Activated naive CD4-positive, alpha-beta T cell treated with anti-CD3 and anti-CD28 coated beads for 36 hours (primary cell): ENCODE data around the gene NDFIP1. TPM values are rescaled to one million over a fixed set of nuclear protein-coding genes. Genes with fewer than 3 reads are reported as not detected.

ENCODE experiments used
- CTCF ChIA-PET: fragments of 350-600 bp; sonication (Branson Sonifier 250); formaldehyde crosslinking; loops from one replicate; lab custom pipeline; 2021; ENCODE audit warnings: antibody characterized with exemption; lab: Charles Lee
- DNase-seq: peaks from one replicate; pipeline ENCODE4 v3.0.0-alpha.2; 2020
- H3K27ac Mint-ChIP-seq: one replicate; pipeline ENCODE4 v1.8.0; 2021; ENCODE audit warnings: mild to moderate bottlenecking, mixed read lengths
- H3K27me3 Mint-ChIP-seq: one replicate; pipeline ENCODE4 v1.8.0; 2021; ENCODE audit warnings: low read depth, mixed read lengths
- H3K36me3 Mint-ChIP-seq: one replicate; pipeline ENCODE4 v1.8.0; 2021; ENCODE audit warnings: low read depth, mixed read lengths
- H3K4me1 Mint-ChIP-seq: one replicate; pipeline ENCODE4 v1.8.0; 2021; ENCODE audit warnings: low read depth, mixed read lengths
- H3K4me3 Mint-ChIP-seq: one replicate; pipeline ENCODE4 v1.8.0; 2021; ENCODE audit warnings: mild to moderate bottlenecking, moderate library complexity, mixed read lengths
- H3K9me3 Mint-ChIP-seq: one replicate; pipeline ENCODE4 v1.8.0; 2021; ENCODE audit warnings: mixed read lengths
- intact Hi-C: fragments of 100-400 bp; cut with micrococcal nuclease; formaldehyde crosslinking; loops from one replicate; pipeline ENCODE4 v1.15.1; 2023
- total RNA-seq, 2 experiments: library from RNA; stranded (reverse); gene quantifications; one replicate each; pipeline ENCODE4 v1.2.3, GENCODE V29; 2021

NDFIP1 gene
- total RNA-seq, 2 experiments from 2014 or later, result 103 to 104 TPM

GRCh38 chr5:142122121-142122520 lies 13.5 kb downstream of the NDFIP1 start:
- CTCF ChIA-PET, result no interaction called here
- Mint-ChIP-seq H3K27me3 (no peaks in the 10 kb centered on the region), H3K36me3 (peaks cover 53% of the 10 kb centered on the region), H3K9me3 (peaks cover 1% of the 10 kb centered on the region), H3K4me3 (no peak overlapping the region), H3K27ac (no peak overlapping the region), H3K4me1 (peaks cover 84% of the 10 kb centered on the region)
- DNase-seq, result no peak
- intact Hi-C loops, result no loop called here

DNA sequence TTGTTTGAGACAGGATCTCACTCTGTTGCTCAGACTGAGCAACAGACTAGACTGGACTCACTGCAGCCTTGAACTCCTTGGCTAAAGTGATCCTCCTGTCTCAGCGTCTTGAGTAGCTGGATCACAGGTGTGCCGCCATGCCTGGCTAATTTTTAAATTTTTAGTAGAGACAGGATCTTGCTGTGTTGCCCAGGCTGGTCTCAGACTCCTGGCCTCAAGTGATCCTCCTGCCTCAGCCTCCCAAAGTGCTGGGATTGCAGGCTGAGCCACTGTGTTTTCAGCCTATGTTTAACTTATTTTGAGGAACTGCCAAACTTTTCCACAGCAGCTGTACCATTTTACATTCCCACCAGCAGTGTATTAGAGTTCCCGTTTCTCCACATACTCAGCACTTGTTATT lies 16.8 kb downstream of the NDFIP1 start:
- CTCF ChIA-PET, result no interaction called here
- H3K27ac Mint-ChIP-seq, result peak overlapping the region; percentile 25
- peaks cover 87% of the 10 kb centered on the region for H3K4me1 Mint-ChIP-seq
- DNase-seq, result no peak
- peaks cover 47% of the 10 kb centered on the region for H3K36me3 Mint-ChIP-seq
- no peak overlapping the region for H3K4me3 Mint-ChIP-seq
- H3K27me3 Mint-ChIP-seq, result no peaks in the 10 kb centered on the region
- peaks cover 1% of the 10 kb centered on the region for H3K9me3 Mint-ChIP-seq
- intact Hi-C loops, result no loop called here

DNA sequence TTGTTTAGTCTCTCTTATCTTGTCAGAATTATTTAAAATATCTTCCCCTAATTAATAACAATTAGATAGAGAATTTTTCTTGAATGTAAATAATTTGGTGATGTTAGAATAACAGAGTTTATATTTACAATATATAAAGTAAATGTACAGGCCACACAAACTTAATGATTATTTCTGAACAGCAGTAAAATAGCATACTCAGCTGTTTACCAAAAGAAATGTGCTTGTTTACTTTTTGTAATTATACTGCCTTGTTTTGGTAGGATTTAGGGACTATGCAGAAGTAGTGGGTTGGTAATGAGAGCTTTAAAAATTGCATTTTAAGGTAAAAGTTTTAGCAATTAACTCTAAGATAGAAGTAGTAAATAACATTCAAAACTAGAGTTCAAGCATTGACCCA lies 17.4 kb downstream of the NDFIP1 start:
- no peak overlapping the region for H3K27ac Mint-ChIP-seq
- no peak overlapping the region for H3K4me3 Mint-ChIP-seq
- no peak for DNase-seq
- H3K9me3 Mint-ChIP-seq, result peaks cover 1% of the 10 kb centered on the region
- H3K36me3 Mint-ChIP-seq, result peaks cover 44% of the 10 kb centered on the region
- no peaks in the 10 kb centered on the region for H3K27me3 Mint-ChIP-seq
- CTCF ChIA-PET, result interaction anchor here (0.6 kb wide), 1 partner anchor 17 kb away, joined by 3 read pairs; no protein-coding TSS in a partner anchor
- H3K4me1 Mint-ChIP-seq, result peaks cover 84% of the 10 kb centered on the region
- intact Hi-C loops, result no loop called here

GRCh38 chr5:142128675-142129208 lies 20.2 kb downstream of the NDFIP1 start:
- Mint-ChIP-seq H3K27ac (peak overlapping the region; percentile 57), H3K4me3 (no peak overlapping the region), H3K4me1 (peaks cover 69% of the 10 kb centered on the region), H3K9me3 (peaks cover 1% of the 10 kb centered on the region), H3K36me3 (peaks cover 36% of the 10 kb centered on the region), H3K27me3 (no peaks in the 10 kb centered on the region)
- DNase-seq, result no peak
- CTCF ChIA-PET, result interaction anchor here (0.6 to 2.1 kb wide), 8 partner anchors 11 to 160 kb away, joined by 3 to 8 read pairs (median 4); partner anchors contain the start of gene RNF14
- intact Hi-C loops, result loop anchor here (1.0 to 2.0 kb wide), 2 partner anchors 9 to 18 kb away; no protein-coding TSS in a partner anchor

GRCh38 chr5:142129446-142130066 lies 21.0 kb downstream of the NDFIP1 start:
- no peaks in the 10 kb centered on the region for H3K27me3 Mint-ChIP-seq
- H3K9me3 Mint-ChIP-seq, result no peaks in the 10 kb centered on the region
- intact Hi-C loops, result loop anchor here (2.0 kb wide), 1 partner anchor 19 kb away; no protein-coding TSS in a partner anchor
- H3K36me3 Mint-ChIP-seq, result peaks cover 27% of the 10 kb centered on the region
- CTCF ChIA-PET, result interaction anchor here (0.6 to 2.1 kb wide), 8 partner anchors 10 to 160 kb away, joined by 3 to 8 read pairs (median 4); partner anchors contain the start of gene RNF14
- no peak overlapping the region for H3K4me3 Mint-ChIP-seq
- peak overlapping the region; percentile 57 for H3K27ac Mint-ChIP-seq
- H3K4me1 Mint-ChIP-seq, result peaks cover 61% of the 10 kb centered on the region
- DNase-seq, result no peak

DNA sequence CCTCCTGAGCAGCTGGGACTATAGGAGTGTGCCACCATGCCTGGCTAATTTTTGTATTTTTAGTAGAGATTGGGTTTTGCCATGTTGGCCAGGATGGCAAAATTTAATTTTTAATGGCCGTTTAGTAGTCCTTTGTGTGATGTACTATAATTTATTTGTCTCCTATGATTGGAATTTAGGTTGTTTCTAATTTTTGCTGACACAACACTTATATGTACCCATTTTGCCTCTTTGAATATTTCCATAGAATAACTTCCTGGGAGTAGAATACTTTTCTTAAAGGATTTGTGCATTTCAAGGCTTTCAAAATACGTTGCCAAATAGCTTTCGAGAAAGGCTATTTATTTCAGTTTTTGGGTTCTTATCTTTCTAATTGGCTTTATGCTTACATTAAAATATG lies 22.8 kb downstream of the NDFIP1 start:
- Mint-ChIP-seq H3K36me3 (peaks cover 31% of the 10 kb centered on the region), H3K4me3 (no peak overlapping the region), H3K27me3 (no peaks in the 10 kb centered on the region), H3K27ac (peak overlapping the region; percentile 9), H3K9me3 (no peaks in the 10 kb centered on the region), H3K4me1 (peaks cover 60% of the 10 kb centered on the region)
- intact Hi-C loops, result no loop called here
- no peak for DNase-seq
- CTCF ChIA-PET, result interaction anchor here (0.6 to 2.5 kb wide), 5 partner anchors 11 to 140 kb away, joined by 3 to 17 read pairs (median 7); no protein-coding TSS in a partner anchor

DNA sequence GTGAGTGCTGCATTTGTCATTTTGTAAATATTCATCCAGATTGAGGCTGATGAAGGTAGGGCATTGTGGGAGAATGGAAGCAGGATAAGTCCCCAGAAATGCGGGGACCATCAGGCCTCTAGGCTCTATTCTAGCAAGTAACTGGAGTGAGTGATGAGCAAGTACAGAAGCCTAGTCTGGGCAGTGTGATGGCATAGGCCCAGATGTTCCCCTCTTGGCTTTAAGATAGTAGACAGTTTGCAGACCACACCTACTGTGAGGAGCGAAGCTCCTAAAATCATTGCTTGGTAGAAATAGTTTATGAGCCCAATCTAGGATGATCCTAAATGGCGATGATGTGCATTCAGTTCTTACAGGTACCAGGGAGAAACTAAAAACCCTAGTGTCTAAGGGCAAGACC lies 24.3 kb downstream of the NDFIP1 start:
- no peak for DNase-seq
- Mint-ChIP-seq H3K27ac (no peak overlapping the region), H3K4me3 (no peak overlapping the region), H3K9me3 (no peaks in the 10 kb centered on the region), H3K4me1 (peaks cover 48% of the 10 kb centered on the region), H3K27me3 (no peaks in the 10 kb centered on the region), H3K36me3 (peaks cover 35% of the 10 kb centered on the region)
- CTCF ChIA-PET, result interaction anchor here (0.6 to 2.5 kb wide), 8 partner anchors 10 to 164 kb away, joined by 3 to 17 read pairs (median 5); partner anchors contain the start of gene RNF14
- intact Hi-C loops, result loop anchor here (2.0 kb wide), 1 partner anchor 14 kb away; no protein-coding TSS in a partner anchor

DNA sequence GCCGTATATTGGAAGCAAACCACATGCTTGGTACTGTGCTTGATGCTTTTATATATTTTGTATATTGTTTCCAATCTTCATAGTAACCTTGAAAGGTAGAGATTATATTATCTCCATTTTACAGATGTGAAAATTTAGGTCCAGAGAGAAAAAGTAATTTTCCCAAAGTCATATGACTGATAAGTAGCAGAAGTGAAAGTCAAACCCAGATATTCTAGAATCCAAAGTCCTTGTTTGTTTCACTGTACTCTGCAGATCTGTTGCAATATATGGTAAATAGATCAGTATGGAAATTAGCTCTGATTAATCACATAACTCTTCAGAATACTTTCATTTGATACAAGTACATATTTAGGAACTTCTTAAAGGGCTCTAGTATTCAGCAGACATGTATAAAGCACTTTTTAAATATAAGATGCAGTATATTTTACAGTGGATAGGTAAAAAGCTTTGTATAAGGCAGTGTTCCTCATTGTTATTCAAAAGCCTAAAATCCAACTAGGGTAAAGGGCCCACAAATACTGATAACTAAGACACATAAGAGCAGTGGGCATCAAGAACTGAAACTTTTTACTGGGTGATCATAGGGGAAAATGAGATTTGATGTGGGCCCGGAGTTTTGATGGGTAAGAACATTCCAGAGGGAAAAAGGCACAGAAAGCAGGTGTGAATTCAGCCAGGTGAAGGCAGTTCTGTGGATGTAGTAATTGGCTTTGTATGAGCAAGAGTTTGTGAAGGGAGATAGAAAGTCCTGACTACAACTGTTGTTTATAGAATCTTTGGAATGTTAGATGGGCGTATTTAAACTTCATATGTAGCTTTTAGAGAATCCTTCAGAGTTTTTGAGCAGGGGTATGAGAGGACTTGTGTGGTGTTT lies 25.0 kb downstream of the NDFIP1 start:
- Mint-ChIP-seq H3K4me3 (no peak overlapping the region), H3K27ac (no peak overlapping the region), H3K9me3 (no peaks in the 10 kb centered on the region), H3K36me3 (peaks cover 37% of the 10 kb centered on the region), H3K27me3 (no peaks in the 10 kb centered on the region), H3K4me1 (peaks cover 44% of the 10 kb centered on the region)
- CTCF ChIA-PET, result interaction anchor here (0.6 to 2.4 kb wide), 9 partner anchors 10 to 165 kb away, joined by 3 to 8 read pairs (median 4); partner anchors contain the start of gene RNF14
- intact Hi-C loops, result loop anchor here (2.0 kb wide), 1 partner anchor 15 kb away; no protein-coding TSS in a partner anchor
- DNase-seq, result no peak

- intact Hi-C loops, result no loop called here
- CTCF ChIA-PET, result interaction anchor here (1.0 to 2.4 kb wide), 4 partner anchors 10 to 127 kb away, joined by 3 to 8 read pairs (median 4); no protein-coding TSS in a partner anchor
These were observed 25.9 kb downstream of the NDFIP1 start for GRCh38 chr5:142134331-142135010.

GRCh38 chr5:142141463-142141862 lies 32.9 kb downstream of the NDFIP1 start:
- intact Hi-C loops, result no loop called here
- CTCF ChIA-PET, result interaction anchor here (1.7 kb wide), 1 partner anchor 130 kb away, joined by 4 read pairs; no protein-coding TSS in a partner anchor

More at GRCh38 chr5:142134331-142135010, 25.9 kb downstream of the NDFIP1 start:
- H3K4me3 Mint-ChIP-seq, result no peak overlapping the region
- DNase-seq, result no peak
- H3K27me3 Mint-ChIP-seq, result no peaks in the 10 kb centered on the region
- no peaks in the 10 kb centered on the region for H3K9me3 Mint-ChIP-seq
- peaks cover 38% of the 10 kb centered on the region for H3K36me3 Mint-ChIP-seq
- no peak overlapping the region for H3K27ac Mint-ChIP-seq
- peaks cover 37% of the 10 kb centered on the region for H3K4me1 Mint-ChIP-seq

GRCh38 chr5:142143878-142144277 lies 35.3 kb downstream of the NDFIP1 start:
- no peak for DNase-seq
- Mint-ChIP-seq H3K4me3 (no peak overlapping the region), H3K9me3 (no peaks in the 10 kb centered on the region), H3K36me3 (peaks cover 38% of the 10 kb centered on the region), H3K27ac (peak overlapping the region; percentile 82), H3K27me3 (no peaks in the 10 kb centered on the region), H3K4me1 (peaks cover 14% of the 10 kb centered on the region)
- CTCF ChIA-PET, result interaction anchor here (0.6 to 5.9 kb wide), 24 partner anchors 8 to 628 kb away, joined by 3 to 126 read pairs (median 4); partner anchors contain the start of genes GNPDA1, NDFIP1 and RNF14
- intact Hi-C loops, result loop anchor here (2.0 kb wide), 2 partner anchors 35 to 451 kb away; partner anchors contain the start of gene NDFIP1

More at GRCh38 chr5:142141463-142141862, 32.9 kb downstream of the NDFIP1 start:
- H3K27ac Mint-ChIP-seq, result peak overlapping the region; percentile 65
- peaks cover 30% of the 10 kb centered on the region for H3K36me3 Mint-ChIP-seq
- no peak for DNase-seq
- no peaks in the 10 kb centered on the region for H3K27me3 Mint-ChIP-seq
- H3K4me1 Mint-ChIP-seq, result peaks cover 18% of the 10 kb centered on the region
- H3K4me3 Mint-ChIP-seq, result no peak overlapping the region
- H3K9me3 Mint-ChIP-seq, result no peaks in the 10 kb centered on the region
